Testis (tissue), 2 donors: Measurements from ENCODE around the gene MGAT4C.

ENCODE experiments used
- POLR2A ChIP-seq: fragments of 450-650 bp; IDR thresholded peaks from one replicate; pipeline ENCODE4 v1.6.1; 2017; ENCODE audit warnings: antibody characterized with exemption, mild to moderate bottlenecking, moderate library complexity
- TF ChIP-seq, protein P1 (sequence below), 3 experiments: fragments of 450-650 bp in 2 of 3; fragments of 200-600 bp in 1 of 3; sonication (generic) in 1 of 3; IDR thresholded peaks; one replicate each; pipeline ENCODE4 v1.5.1; 2016 to 2019; ENCODE audit warnings: antibody characterized with exemption in 3 of 3, mild to moderate bottlenecking in 2 of 3, moderate library complexity in 1 of 3

GRCh38 chr12:86265329-86265695 lies 9.1 kb upstream of the MGAT4C start:
- TF ChIP-seq, protein P1, sequence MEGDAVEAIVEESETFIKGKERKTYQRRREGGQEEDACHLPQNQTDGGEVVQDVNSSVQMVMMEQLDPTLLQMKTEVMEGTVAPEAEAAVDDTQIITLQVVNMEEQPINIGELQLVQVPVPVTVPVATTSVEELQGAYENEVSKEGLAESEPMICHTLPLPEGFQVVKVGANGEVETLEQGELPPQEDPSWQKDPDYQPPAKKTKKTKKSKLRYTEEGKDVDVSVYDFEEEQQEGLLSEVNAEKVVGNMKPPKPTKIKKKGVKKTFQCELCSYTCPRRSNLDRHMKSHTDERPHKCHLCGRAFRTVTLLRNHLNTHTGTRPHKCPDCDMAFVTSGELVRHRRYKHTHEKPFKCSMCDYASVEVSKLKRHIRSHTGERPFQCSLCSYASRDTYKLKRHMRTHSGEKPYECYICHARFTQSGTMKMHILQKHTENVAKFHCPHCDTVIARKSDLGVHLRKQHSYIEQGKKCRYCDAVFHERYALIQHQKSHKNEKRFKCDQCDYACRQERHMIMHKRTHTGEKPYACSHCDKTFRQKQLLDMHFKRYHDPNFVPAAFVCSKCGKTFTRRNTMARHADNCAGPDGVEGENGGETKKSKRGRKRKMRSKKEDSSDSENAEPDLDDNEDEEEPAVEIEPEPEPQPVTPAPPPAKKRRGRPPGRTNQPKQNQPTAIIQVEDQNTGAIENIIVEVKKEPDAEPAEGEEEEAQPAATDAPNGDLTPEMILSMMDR (IDR thresholded peaks at IDR 0.05), result no peak
- TF ChIP-seq POLR2A, result no peak
